GM12801 (cell line): Measurements from ENCODE around the gene TEAD1.

Experiments
- CTCF ChIP-seq: IDR thresholded peaks from one replicate; pipeline ENCODE4 v1.5.1; 2011; ENCODE audit warnings: control low read depth; ENCODE audit not compliant: insufficient read length; ENCODE audit errors: extremely low read depth

Gene TEAD1

GRCh38 chr11:12693094-12693478, 18.9 kb downstream of the TEAD1 start:
- no peak for TF ChIP-seq CTCF

GRCh38 chr11:12693479-12694182, 19.4 kb downstream of the TEAD1 start:
- TF ChIP-seq CTCF, result no peak

GRCh38 chr11:12694183-12694531, 19.9 kb downstream of the TEAD1 start:
- TF ChIP-seq CTCF, result no peak

- no peak for TF ChIP-seq CTCF
Observed at GRCh38 chr11:12695221-12695794, 21.1 kb downstream of the TEAD1 start.

GRCh38 chr11:12695873-12696272, 21.7 kb downstream of the TEAD1 start:
- TF ChIP-seq CTCF, result no peak

GRCh38 chr11:12696911-12697581, 22.8 kb downstream of the TEAD1 start:
- no peak for TF ChIP-seq CTCF

- no peak for TF ChIP-seq CTCF
Observed at GRCh38 chr11:12698048-12698447, 23.8 kb downstream of the TEAD1 start.
